Uterus (tissue), 2 donors: Measurements from ENCODE around the gene RAB27A.

Experiments used
- POLR2A ChIP-seq, 2 donors: fragments of 450-650 bp; IDR thresholded peaks; one replicate each; pipeline ENCODE4 v1.6.1; 2016; ENCODE audit warnings: antibody characterized with exemption in 2 of 2, mild to moderate bottlenecking in 1 of 2, moderate library complexity in 1 of 2
- TF ChIP-seq, protein P1 (sequence below), 4 experiments: fragments of 200-600 bp in 2 of 4; fragments of 450-650 bp in 2 of 4; sonication (generic) in 2 of 4; IDR thresholded peaks; one replicate each; pipeline ENCODE4 v1.5.1; 2016 to 2019; ENCODE audit warnings: antibody characterized with exemption in 4 of 4, mild to moderate bottlenecking in 2 of 4, moderate library complexity in 1 of 4

- TF ChIP-seq, protein P1, sequence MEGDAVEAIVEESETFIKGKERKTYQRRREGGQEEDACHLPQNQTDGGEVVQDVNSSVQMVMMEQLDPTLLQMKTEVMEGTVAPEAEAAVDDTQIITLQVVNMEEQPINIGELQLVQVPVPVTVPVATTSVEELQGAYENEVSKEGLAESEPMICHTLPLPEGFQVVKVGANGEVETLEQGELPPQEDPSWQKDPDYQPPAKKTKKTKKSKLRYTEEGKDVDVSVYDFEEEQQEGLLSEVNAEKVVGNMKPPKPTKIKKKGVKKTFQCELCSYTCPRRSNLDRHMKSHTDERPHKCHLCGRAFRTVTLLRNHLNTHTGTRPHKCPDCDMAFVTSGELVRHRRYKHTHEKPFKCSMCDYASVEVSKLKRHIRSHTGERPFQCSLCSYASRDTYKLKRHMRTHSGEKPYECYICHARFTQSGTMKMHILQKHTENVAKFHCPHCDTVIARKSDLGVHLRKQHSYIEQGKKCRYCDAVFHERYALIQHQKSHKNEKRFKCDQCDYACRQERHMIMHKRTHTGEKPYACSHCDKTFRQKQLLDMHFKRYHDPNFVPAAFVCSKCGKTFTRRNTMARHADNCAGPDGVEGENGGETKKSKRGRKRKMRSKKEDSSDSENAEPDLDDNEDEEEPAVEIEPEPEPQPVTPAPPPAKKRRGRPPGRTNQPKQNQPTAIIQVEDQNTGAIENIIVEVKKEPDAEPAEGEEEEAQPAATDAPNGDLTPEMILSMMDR (IDR thresholded peaks at IDR 0.05): no peak
- TF ChIP-seq POLR2A (IDR thresholded peaks at IDR 0.05): no peak
Observed at GRCh38 chr15:55179141-55179540, 110.5 kb downstream of the RAB27A start.
